GM21576 (cell line): Measurements from ENCODE around the gene KLHL29.
"Not testable (repeated sequence)": the region's sequence is repeated elsewhere in the genome, so short reads cannot be mapped to it uniquely, and the experiment has no call there.

ENCODE experiments used
- ATAC-seq: cut with Tn5 transposase; IDR thresholded peaks from one replicate; pipeline ENCODE4 v1.9.1; 2021; ENCODE audit warnings: mild to moderate bottlenecking, moderate library complexity; ENCODE audit not compliant: unreplicated experiment

Gene KLHL29

DNA sequence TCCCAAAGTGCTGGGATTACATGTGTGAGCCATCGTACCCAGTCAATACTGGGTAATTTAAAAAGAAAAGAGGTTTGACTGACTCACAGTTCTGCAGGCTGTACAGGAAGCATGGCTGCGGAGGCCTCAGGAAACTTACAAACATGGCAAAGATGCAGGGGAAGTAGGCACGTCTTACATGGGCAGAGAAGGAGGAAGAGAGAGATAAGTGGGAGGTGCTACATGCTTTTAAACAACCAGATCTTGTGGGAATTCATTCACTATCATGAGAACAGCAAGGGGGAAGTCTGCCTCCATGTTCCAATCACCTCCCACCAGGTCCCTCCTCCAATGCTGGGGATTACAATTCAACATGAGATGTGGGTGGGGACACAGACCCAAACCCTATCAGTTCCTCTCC is 349.4 kb downstream of the KLHL29 start:
- no peak for ATAC-seq

DNA sequence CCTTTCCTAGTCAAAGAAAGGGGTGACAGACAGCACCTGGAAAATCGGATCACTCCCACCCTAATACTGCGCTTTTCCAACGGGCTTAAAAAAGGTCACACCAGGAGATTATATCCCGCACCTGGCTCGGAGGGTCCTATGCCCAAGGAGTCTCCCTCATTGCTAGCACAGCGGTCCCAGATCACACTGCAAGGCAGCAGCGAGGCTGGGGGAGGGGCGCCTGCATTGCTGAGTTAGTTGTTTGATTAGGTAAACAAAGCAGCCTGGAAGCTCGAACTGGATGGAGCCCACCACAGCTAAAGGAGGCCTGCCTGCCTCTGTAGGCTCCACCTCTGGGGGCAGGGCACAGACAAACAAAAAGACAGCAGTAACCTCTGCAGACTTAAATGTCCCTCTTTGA is 351.8 kb downstream of the KLHL29 start:
- not testable (repeated sequence) for ATAC-seq

DNA sequence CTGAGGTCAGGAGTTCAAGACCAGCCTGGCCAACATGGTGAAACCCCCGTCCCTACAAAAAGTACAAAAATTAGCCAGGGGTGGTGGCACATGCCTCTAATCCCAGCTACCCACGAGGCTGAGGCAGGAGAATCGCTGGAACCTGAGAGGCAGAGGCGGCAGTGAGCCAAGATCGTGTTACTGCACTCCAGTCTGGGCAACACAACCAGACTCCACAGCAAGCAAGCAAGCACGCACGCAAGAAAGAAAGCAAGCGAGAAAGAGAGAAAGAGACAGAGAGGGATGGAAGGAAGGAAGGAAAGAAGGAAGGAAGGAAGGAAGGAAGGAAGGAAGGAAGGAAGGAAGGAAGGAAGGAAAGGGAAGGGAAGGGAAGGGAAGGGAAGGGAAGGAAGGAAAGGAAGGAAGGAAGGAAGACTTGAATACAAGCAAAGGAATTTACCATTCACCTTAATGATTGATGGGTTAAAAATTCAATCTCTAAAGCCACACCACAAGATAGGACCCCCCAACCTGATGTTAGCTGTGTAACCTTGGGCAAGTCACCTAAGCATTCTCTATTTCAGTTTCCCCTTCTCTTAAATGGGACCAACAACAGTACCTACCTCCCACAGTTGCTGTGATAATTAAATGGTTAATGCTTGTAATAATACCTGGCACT is 360.2 kb downstream of the KLHL29 start:
- ATAC-seq = no peak

DNA sequence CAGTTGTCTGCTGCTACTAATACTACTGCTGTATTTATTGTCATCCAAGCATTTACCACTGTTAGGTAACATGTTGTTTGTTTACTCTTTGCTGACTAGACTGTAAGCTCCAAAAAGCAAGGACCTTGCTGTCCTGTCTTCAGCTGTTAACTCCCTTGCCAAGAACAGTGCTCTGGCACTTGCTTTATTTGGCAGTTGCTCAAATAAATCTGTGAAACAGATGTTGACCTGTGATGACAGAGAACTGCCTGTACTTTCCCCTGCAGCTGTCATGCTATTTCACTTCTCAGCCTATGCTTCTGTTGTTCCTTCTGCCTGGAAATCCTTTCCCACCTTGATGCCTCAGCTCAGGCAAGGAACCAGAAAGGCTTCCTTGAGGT is 360.7 kb downstream of the KLHL29 start:
- ATAC-seq = no peak

DNA sequence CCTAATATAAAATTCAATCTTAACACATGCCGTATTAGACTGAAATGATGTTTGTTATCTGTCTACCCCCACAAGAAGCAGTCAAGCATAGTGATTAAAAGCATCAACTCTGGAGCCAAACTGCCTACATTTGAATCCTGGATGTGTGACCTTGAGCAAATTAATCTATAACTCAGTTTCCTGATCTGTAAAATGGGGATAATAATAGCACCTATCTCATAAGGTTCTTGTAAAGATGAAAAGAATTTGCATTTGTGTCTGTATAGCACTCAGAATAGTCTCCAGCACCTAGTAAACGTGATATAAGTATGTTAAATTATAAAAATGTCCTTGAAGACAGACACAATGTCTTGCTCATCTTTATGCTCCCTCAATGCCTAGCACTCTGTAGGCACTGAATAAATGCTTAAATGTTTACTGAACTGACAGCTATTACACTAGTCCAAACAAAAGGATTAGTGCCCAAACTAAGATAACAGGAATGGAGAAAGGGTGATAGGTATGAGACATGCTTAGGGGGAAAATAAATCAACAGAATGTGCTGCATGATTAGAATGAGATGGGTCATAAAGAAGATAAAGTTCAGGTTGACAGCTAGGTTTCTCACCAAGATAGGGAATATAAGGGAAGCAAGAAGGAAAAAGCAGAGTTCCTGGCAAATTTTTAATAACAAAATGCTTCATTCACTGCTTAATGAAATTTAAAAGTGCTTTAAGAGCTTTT is 361.3 kb downstream of the KLHL29 start:
- no peak for ATAC-seq

DNA sequence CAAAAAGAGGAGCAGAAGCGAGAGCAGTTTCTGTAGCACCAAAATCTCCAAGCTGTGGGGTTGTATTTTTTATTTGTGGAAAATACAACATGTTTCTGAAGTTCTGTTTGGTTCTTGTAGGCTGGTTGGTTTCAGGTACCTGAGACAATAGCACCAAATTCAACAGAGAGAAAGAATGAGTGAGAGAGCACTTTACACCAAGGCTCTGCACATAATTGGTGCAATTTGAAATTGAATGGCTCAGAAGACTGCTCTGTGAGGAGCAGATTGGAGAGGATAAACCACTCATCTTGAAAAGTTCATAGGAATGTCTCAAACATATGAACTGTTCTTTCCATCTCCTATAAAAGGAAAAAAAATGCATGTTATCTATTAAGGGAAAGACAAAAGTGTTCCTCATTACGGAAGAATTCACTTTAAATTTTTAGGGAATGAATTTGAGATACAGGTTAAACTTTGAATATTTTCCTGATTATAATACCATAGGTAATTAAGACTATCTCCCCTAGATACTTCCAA is 366.8 kb downstream of the KLHL29 start:
- ATAC-seq = no peak

DNA sequence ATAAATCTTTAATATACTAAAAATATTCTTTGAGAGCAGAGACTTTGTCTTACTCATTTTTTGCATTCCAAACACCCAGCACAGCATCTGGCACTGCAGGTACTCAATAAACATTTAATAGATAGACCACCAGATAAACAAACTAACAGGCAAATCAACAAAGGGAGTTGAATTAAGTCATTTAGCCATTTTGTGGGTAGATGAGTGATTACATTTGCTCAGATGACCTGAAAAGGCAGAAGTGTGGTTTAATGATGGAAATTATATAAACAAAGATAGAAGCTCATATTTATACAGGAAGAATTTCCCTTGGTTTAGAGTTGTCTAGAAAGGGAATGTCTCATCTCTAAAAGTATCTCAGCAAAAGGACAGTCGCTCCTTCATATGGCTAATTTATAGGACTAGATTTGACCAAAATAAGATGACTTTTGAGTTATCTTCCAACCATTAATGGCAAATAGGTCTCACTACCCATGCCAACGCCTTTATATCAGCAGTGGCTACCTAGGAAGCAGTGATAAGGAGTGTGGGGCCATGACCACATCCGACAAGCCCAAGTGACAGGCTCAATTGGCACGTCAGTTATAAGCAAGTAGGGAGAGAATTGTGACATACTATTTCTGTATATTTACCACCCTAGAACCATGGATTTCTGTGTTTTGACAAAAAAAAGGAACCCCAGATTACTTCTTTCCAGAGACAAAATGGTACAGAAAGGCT is 368.5 kb downstream of the KLHL29 start:
- no peak for ATAC-seq

DNA sequence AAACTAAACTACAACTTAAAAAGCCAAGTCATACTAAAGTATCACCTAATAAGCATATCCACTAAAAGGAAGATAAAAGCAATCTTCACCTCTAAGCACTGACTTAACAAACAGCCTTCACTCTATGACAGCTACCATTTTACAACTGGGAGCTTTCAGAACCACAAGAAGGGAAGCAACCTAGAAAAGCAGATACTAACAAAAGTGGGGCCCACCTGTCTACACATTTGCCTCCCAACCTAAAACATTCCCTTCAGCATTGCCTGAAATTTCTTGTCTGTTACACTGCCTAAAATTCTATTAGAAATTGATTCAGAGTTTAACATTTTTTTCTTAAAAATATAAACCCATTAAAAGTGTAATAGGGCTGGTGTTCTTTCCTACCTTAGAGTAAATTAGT is 370.0 kb downstream of the KLHL29 start:
- ATAC-seq = no peak

DNA sequence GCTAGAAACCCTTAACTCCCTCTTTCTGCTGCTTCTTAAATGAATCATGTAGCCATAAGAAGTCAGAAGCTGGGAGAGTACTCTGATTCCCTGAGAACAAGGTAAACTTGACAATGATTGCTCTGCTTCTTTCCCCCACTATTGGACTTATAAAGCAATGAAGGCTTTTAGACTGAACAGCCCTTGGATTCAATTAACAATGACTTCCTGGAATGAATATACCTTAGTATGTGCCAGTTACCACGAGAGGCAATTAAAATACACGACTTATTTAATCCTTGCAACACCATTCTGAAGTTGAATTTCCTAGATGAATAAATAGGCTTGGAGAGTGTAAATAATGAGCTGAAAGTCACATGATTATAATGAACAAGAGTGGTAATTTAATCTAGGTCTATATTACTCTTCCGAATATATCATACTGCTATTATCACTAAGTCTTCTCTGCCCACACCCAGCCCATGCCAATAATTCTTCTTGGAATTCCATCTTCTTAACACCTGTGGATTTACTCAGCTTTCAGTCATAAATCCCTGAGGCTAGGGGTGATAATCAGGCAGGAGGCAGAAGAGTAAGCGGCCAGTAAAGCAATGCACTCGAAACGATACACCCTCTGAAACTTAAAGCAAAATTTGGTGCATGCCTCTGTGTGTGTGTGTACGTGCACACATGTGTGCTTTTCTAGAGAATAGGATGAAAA is 371.8 kb downstream of the KLHL29 start:
- no peak for ATAC-seq

DNA sequence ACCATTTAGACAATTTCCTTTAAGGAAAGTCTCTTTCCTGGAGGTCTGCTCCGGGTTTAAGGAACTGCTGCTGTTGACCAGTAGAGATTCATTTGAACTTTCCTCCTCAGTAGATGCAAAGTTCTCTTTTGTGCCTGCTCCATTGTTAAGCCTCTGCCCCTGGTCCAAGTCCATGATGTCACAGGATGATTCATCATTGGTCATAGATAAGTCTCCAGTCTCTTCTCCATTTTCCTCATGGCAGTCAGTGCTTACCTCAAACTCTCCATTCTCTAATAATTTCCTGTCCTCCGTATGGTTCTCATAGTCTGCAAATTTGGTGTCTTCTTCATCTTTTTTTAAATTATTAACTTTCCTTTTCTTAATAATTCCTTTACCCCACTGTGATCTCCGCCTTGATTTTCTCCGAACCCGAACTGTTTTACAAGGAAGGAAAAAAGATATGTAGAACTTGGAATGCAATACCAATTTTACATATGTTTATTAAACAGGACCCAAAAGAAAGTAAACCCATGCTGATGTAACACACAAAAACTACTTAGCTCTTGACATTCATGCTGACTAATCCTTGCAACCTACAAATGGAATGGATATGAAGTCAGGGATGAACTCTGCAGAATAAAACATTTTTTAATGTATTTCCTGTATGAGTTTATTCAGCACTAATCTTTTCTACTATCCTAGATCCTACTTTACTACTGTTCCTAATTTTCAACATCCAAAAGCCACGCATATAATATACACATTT is 372.9 kb downstream of the KLHL29 start:
- no peak for ATAC-seq
